Skeletal muscle cell (primary cell): ENCODE measurements around the gene GAB3.

ENCODE experiments used
- DNase-seq: peaks from one replicate; pipeline ENCODE4 v3.0.0-alpha.2; 2010; ENCODE audit warnings: low read depth
- H3K4me3 ChIP-seq: 2 replicates; pipeline ENCODE4 v1.5.1; 2011; ENCODE audit warnings: low read depth, mild to moderate bottlenecking, control low read depth, low read length, moderate library complexity

The GAB3 gene, protein sequence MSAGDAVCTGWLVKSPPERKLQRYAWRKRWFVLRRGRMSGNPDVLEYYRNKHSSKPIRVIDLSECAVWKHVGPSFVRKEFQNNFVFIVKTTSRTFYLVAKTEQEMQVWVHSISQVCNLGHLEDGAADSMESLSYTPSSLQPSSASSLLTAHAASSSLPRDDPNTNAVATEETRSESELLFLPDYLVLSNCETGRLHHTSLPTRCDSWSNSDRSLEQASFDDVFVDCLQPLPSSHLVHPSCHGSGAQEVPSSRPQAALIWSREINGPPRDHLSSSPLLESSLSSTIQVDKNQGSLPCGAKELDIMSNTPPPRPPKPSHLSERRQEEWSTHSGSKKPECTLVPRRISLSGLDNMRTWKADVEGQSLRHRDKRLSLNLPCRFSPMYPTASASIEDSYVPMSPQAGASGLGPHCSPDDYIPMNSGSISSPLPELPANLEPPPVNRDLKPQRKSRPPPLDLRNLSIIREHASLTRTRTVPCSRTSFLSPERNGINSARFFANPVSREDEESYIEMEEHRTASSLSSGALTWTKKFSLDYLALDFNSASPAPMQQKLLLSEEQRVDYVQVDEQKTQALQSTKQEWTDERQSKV

DNA sequence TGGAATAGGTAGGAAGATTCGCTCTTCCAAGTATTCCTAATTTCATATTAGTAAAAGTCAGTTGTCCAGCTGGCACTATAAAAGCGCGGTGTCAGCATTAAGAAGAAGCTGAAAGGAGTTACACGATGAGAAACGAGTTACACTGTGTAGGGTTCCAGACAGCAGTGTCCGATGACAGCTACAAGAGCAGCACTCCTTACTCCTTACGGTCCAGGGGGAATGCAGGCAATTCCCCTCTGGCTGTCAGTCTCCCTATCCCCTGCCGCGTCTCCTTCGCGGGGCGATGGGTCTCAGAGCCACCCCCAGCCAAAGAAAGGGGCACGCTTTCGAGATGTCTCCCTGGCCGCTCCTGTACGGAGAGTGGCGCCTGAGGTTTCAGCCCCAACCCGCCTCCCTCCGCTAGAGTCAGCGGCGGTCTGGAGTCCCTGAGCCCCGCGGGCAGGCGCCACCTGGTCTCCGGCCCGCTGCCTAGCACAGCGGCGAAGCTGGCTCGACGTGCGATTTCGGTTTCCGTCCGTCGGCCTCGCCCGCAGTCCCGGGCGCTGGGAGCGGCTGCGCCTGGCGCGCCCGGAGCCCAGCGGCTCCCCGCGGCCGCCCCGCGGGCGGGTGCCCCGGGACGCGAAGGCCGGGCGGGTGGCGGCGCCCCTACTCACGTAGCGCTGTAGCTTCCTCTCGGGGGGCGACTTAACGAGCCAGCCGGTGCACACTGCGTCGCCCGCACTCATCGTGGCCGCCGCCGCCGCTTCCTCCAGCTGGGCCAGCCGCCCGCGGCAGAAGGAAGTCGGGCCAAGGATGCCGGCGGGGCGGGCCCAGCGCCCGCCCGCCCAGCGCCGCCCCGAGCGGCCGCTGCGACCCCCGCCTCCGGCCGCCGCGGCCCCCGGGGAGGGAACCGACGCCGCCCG lies at the start of gene GAB3:
Gene GAB3, minus strand, starts transcription at position 777 of the 902 bp plus-strand sequence. Its CDS starts 52 bp downstream, at position 725.
- no peak for DNase-seq
- peak within 1 kb of the TSS; percentile 51 for H3K4me3 ChIP-seq

DNA sequence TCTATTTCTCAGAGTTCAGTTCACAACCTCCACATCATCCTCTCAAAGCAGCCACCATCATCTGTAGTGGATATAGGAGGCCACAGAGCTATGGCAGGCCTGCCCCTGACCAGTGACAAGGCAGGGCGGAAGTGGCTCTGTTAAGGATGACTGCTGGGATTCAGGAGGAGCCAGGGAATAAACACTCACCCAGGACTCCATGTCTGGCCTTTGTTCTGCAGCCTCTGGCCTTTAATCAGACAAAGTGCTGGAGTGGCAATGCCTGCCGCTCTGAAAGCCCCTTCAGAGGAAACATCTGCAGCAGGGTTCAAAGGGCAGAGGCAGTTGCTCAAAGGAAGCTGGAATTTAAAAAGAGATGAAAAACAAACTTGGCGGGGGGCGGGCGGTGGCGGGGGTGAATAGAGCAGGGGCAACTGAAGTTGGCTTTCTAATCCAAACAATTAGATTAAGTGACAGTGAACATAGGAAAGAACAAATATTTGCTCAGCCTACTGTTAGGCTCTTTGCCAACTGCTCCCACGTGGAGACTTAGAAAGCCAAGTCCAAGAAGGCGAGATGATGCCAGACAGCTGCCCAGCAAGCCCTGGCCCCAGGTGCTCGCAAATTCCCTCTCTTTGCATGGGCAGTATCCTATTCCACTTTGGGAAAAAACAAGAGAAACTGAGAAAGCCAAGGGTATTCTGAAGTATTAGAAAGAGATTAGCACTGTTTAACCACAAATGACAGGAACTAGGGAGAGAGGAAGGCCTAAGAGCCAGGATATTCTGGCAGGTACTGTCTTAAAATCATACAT lies 48.9 kb upstream of the GAB3 start:
- H3K4me3 ChIP-seq, result no peak overlapping the region
- no peak for DNase-seq

DNA sequence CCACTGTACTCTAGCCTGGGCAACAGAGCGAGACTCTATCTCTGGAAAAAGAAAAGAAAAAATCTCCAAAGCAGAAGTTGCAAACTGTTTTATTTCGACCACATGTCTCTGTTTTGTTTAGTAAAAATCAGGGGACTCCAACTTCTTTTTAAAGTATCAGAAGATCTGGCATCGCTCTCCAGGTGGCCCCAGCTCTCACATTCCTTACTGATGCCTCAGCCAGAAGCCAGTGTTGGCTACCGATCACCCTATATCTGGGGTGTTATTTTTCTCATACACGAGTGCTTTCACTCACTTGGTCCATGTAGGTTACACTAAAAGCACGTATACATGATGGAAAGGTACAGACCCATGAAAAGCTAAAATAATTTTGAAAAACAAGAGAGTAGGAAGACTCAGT lies 46.1 kb upstream of the GAB3 start:
- H3K4me3 ChIP-seq, result no peak overlapping the region
- DNase-seq, result no peak

DNA sequence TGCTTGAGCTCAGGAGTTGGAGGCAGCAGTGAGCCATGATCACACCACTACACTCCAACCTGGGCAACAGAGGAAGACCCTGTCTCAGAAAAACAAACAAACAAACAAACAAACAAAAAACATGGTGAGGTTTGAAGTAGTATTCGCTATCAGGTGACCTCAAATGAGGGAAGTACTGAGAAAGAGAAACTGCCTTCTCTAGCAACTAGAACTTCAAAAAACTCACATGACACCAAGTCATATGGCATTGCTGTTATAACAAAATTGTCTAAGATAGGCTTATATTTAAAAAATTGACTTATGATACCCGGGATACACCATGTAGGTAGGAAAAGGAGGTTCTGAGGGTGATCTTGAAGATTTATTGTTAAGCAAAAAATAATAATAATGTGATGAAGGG lies 44.1 kb upstream of the GAB3 start:
- no peak for DNase-seq
- no peak overlapping the region for H3K4me3 ChIP-seq

DNA sequence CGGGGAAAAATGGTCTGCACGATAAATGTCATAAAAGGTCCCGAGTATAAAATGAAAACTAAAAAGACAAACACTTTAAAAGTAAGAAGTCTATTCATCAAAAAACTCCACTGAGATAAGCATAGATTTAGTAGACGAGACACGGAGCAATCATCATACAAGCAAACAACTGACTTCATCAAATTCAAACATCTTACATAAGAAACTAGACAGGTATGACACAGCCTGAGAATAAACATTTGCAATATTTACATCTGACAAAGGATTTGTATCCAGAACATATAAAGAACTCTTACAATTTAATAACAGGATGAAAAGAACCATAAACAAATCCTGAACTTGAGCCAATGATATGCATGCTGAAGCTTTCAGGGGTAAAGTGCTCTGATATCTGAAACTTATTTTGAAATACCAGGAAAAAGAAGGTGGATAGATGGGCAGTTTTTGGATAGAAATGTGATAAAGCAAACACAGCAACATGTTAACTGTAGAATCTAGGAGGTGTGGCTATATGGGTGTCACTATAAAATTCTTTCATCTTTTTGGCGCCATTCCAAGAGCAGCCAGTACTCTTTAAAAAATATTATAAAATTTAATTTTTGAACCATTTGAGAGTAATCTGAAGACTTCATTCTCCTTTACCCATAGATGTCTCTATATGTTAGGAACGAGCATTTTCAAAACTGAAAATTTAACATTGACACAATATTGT lies 42.4 kb upstream of the GAB3 start:
- H3K4me3 ChIP-seq, result no peak overlapping the region
- DNase-seq, result no peak

DNA sequence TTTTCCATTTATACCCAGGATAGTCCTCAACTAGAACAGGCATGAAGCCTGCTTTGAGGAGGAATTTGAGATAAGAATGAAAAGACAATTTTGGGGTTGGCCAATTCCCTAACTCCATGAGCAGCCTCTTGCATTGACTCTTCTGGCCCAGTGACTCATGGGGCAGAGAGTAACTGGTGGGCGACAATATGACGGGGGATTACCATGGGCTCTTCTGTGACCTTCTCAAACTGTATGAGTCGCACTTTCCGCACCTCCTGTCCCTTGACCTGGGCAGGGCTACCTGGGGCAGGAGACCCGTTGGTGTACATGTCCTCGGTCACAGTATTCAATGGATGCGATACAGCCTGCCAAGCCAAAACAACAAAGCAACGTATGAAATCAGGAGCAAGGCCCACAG lies 41.1 kb upstream of the GAB3 start:
- H3K4me3 ChIP-seq, result no peak overlapping the region
- no peak for DNase-seq

DNA sequence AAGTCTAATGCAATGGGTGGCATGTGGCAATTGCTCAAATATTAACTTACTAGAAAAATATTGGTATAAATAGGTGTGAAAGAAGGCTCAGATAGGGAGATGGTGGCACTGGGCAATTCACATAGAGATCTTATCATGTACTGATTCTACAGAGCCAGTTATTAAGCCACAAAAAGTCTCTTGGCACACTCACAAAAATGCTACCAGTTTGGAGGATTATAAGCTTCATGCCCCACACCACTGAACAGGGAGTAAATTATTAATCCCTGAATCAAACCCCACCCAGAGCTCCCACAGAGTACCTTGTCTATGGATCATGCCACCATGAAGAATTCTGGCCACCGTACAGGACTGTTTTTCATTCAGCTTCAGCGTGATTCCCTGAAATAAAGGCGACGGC lies 40.6 kb upstream of the GAB3 start:
- DNase-seq, result no peak
- H3K4me3 ChIP-seq, result no peak overlapping the region

DNA sequence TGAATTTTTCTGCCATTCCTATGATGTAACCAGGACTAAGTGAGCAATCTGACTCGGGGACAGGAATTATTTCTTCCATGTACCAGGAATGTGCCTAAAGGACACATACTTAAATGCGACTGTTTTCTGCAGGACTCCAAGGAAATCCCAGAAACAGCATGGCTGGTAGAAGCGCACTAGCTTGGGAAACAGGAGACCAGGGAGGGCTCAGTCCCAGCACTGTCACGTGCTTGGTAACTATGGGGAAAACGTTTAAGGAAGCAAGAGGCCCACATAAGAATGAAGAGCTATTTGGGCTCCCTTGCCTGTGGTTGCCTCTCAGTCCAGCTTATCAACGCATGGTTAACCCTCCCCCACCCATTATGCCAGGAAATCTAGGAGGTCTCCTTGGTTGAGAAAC lies 34.8 kb upstream of the GAB3 start:
- no peak overlapping the region for H3K4me3 ChIP-seq
- no peak for DNase-seq

DNA sequence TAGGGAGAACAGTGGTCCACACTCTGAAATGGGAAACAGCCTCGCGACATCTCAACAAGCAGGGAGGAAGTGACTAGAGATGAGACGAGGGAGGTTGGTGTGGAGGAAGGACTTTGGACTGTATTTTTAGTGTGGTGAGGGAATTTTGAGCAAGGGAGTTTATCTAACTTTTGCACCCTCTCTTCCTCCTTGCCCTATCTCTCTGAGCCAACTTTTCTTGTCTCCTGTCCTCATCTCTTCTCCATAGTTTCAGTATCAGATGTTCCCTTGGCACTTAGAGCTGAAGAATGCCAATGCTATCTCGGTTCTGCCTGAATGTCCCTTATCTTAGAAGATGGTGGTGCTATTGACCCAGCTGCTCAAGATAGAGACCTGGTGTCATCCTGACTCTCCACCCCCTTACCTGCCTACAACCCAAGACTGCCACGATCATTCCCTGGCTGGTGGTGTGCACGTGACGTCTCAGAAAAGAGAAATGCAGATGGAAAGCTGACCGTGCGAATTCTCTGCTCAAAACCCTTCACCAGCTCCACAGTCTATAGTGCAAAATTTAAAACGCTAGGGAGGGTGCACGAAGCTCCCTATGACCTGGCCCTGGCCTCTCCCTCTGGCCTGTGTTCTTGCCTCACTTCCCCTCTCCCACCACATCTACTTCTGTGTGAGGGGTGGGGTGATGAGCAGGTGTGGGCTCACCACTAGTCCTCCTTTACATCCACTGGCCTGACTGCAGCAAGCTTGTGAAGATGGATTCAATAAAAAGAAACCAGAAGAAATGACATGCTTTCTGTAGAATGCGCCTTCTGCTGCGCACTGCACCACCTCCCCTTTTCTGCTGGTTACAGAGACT lies 33.5 kb upstream of the GAB3 start:
- H3K4me3 ChIP-seq, result no peak overlapping the region
- no peak for DNase-seq

DNA sequence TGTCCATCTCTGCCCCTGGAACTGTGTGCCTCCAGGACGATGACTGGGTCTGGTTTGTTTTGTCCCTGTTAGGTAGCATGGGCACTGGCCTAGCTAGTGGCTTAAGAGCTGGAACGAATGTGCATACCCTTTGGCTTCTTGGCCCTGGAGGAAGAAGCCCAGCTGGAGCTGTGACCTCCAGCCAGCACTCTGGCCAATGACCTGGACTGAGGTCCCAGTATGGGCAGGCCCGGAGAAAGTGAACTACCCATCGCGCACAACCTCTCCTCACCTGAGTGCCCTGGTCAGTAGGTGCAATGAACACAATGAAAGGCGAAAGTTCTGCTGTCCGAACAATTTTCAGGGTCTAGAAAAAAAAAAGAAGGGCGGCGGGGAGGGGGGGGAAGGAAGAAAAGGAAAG lies 30.1 kb upstream of the GAB3 start:
- no peak overlapping the region for H3K4me3 ChIP-seq
- no peak for DNase-seq

DNA sequence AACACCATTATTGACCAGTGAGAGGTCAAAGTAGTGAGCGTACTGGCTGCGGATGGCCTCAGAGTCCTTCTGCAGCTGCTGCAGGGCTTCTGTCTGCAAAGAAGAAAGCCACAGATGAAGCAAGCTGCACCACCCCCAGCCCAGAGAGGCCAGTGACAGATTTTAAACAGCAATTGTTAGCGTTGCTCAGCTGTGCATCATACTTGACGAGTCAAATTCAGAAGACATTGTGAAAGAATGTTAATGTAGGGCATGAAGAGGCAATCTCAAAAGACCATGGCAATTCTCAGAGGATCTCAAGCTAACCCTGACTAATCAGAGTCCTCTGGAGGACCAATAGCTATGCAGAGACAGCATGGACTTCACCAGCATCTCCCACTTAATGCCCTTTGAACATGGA lies 28.4 kb upstream of the GAB3 start:
- DNase-seq, result peak; percentile 49
- no peak overlapping the region for H3K4me3 ChIP-seq

DNA sequence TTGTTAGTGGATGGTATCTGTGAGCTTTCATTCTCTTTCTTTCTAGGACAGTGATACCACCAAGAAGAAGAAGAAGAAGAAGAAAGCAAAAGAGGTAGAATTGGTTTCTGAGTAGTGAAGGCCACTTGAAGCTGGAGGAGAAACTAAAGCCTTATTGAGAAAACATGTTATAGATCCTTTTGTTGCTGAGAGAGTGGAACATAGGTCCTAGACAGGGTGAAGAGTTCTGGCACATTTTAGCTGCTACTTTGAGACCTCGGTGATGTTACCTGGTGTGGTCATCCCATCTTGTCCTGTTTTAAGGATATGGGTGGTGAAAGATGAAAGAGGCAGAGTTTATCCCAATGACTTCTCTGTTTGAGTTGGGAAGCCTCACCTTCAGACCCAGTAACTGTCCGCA lies 25.9 kb upstream of the GAB3 start:
- H3K4me3 ChIP-seq, result no peak overlapping the region
- no peak for DNase-seq

DNA sequence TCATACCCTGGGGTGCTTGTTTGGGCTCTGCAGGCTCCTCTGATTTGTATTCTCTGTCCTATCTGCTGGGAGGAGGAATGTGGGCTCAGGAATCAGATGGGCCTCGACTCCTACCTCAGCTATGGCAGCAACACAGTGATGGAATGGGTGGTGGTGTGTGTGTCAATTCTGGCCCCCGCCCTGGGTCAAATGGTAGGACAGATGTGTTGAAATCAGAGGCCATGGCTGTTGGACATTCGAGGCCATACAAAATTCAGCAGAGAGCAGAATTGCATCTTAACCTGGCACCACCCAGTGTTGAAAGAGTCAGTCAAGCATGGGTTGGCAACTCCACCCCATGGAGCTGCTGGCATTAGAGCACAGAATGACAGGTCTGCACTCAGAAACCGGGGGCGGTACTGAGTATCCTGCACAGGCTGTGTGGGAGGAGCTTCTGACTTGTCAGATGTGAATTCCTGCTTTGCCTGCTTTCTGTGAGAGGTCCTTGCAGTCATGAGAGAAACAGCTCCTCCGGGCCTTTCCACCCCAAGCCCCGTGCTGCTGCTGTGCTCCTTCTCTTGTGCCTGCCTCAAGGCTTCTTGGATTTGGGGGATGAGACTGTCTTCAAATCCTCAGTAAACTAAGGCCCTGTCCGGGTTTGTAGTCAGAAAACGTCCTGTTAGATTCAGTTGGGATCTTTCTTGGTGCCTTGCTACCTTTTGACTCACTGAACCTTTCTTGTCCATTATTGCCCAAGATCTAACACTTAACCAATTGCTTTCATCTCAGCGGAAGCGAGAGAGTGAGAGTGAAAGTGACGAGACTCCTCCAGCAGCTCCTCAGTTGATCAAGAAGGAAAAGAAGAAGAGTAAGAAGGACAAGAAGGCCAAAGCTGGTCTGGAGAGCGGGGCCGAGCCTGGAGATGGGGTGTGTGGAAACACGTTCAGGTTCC lies 24.8 kb upstream of the GAB3 start:
- DNase-seq, result no peak

DNA sequence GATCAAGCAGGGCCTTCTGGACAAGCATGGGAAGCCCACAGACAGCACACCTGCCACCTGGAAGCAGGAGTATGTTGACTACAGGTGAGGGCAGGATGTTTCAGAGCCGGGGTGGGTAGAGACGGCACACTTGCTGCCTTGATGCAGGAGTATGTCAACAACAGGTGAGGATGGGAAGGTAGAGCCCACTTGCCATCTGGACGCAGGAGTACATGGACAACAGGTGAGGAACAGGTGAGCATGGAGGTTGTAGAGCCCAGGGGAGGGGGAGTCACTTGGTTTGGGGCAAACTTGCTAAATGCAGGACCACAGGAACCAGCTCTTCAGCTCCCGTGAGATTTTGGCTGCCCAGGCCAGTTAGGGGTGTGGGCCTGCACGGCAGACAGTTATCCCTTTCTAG lies 23.7 kb upstream of the GAB3 start:
- no peak for DNase-seq
- H3K4me3 ChIP-seq, result no peak overlapping the region

More for the DNA sequence above, 24.8 kb upstream of the GAB3 start:
- H3K4me3 ChIP-seq, result no peak overlapping the region

DNA sequence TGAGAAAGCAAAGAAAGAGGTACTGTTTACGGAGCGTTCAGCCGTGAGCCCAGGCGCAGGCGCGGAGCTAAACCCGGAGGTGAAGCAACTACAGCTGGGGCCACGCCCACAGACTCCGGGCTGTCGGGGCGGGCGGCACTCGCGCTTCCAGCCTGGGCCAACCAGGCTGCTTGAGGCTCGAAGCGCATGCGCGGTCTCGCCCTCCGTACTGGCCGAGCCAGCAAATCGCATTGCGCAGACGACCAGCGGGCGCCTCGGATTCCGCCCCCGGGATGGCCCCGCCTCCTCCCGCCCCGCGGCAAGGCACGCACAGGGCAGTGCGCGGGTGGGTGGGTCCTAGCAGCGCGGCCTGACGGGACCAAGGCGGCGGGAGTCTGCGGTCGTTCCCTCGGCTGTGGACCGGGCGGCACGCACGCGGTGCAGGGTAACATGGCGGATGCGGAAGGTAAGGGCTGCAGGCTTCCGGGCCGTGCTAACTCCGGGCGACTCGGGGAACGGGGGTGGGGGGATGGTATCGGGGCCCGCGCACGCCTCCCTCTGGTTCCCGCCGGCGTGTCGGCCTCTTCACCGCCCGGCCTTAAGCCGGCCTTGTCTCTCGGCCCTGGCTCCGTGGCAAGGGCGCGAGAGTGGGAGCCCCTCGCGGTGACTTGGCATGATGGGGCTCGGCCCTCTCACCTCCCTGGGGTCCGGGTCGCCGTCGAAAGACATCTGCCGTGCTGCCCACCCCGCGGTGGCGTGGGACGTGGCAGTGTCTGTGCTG lies 11.8 kb upstream of the GAB3 start, which contains the start of gene DKC1:
Gene DKC1, plus strand, starts transcription at position 328 of the 760 bp plus-strand sequence. Its CDS starts 102 bp downstream, at position 430.
- peak; percentile 81 for DNase-seq
- H3K4me3 ChIP-seq, result peak within 1 kb of the TSS; percentile 70

DNA sequence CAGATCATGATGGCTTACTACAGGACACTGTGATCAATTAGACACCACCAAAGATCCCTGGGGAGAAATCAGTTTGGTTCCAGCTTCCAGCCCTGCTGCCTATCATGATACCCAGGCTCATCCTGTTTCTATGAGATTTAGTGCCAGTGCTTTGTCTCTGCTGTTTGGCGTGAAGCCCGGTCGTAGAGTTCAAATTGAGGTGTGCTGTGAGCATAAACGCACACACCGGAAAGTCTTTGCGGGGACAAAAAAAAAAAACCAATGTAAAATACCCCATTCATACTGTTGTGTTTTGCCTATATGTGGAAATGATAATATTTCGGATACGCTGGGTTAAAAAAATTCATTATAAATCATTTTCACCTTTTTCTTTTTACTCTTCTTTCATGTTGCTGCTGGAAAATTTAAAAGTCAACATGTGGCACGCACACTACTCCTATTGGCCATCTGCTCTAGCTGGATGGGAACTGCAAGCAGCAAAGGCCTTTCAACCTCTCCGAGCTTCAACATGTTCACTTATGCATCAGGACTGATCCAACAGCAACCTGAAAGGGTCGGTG lies 11.2 kb upstream of the GAB3 start:
- H3K4me3 ChIP-seq, result peak overlapping the region; percentile 70
- DNase-seq, result no peak
